GM21576 (cell line): ENCODE measurements around the gene KIF1A.
"Not testable (repeated sequence)": the region's sequence is repeated elsewhere in the genome, so short reads cannot be mapped to it uniquely, and the experiment has no call there.

Experiments used
- ATAC-seq: cut with Tn5 transposase; IDR thresholded peaks from one replicate; pipeline ENCODE4 v1.9.1; 2021; ENCODE audit warnings: mild to moderate bottlenecking, moderate library complexity; ENCODE audit not compliant: unreplicated experiment

KIF1A gene

GRCh38 chr2:240787521-240788472, 32.2 kb downstream of the KIF1A start:
- ATAC-seq, result no peak

- ATAC-seq, result no peak
Observed at GRCh38 chr2:240786871-240787311, 33.1 kb downstream of the KIF1A start.

GRCh38 chr2:240786355-240786841, 33.6 kb downstream of the KIF1A start:
- ATAC-seq, result no peak

- ATAC-seq, result no peak
Observed at GRCh38 chr2:240785424-240786335, 34.3 kb downstream of the KIF1A start.

- no peak for ATAC-seq
Observed at GRCh38 chr2:240784629-240785423, 35.2 kb downstream of the KIF1A start.

- ATAC-seq, result no peak
Observed at GRCh38 chr2:240783819-240784621, 36.0 kb downstream of the KIF1A start.

GRCh38 chr2:240782886-240783818, 36.9 kb downstream of the KIF1A start:
- no peak for ATAC-seq

- no peak for ATAC-seq
Observed at GRCh38 chr2:240782221-240782885, 37.7 kb downstream of the KIF1A start.

- no peak for ATAC-seq
Observed at GRCh38 chr2:240781471-240782220, 38.4 kb downstream of the KIF1A start.

- ATAC-seq, result no peak
Observed at GRCh38 chr2:240780023-240780700, 39.9 kb downstream of the KIF1A start.

GRCh38 chr2:240779250-240779832, 40.7 kb downstream of the KIF1A start:
- not testable (repeated sequence) for ATAC-seq

- ATAC-seq, result no peak
Observed at GRCh38 chr2:240778426-240778825, 41.6 kb downstream of the KIF1A start.

- ATAC-seq, result no peak
Observed at GRCh38 chr2:240777456-240778212, 42.4 kb downstream of the KIF1A start.

GRCh38 chr2:240775905-240776304, 44.1 kb downstream of the KIF1A start:
- no peak for ATAC-seq

GRCh38 chr2:240774856-240775255, 45.2 kb downstream of the KIF1A start:
- no peak for ATAC-seq

GRCh38 chr2:240769096-240769495, 50.9 kb downstream of the KIF1A start:
- ATAC-seq, result no peak
